ENCODE data around the gene CCDC91.

GRCh38 chr12:28239918-28240317 is 49.7 kb downstream of the CCDC91 start:
- TF ChIP-seq CTCF (IDR thresholded peaks at IDR 0.05) (no peak), POLR2A (IDR thresholded peaks at IDR 0.05) (no peak)
